HL-60 (cell line): ENCODE data around the gene C16orf86.

ENCODE experiments used
- CTCF ChIP-seq: IDR thresholded peaks from one replicate; pipeline ENCODE4 v1.5.1; 2011; ENCODE audit warnings: low read length, control low read depth, inconsistent platforms; ENCODE audit not compliant: insufficient read depth
- POLR2AphosphoS5 ChIP-seq: IDR thresholded peaks from 2 replicates; pipeline ENCODE4 v1.6.1; 2012; ENCODE audit warnings: low read depth
- REST ChIP-seq: IDR thresholded peaks from 2 replicates; pipeline ENCODE4 v1.6.1; 2012; ENCODE audit warnings: low read depth; ENCODE audit not compliant: insufficient replicate concordance

GRCh38 chr16:67708368-67708771 is 41.8 kb downstream of the C16orf86 start:
- no peak for TF ChIP-seq POLR2AphosphoS5
- no peak for TF ChIP-seq CTCF
- no peak for TF ChIP-seq REST
